NB4 (cell line): ENCODE data around the gene LBR.

Experiments used
- TF ChIP-seq, protein P1 (sequence below): IDR thresholded peaks from one replicate; pipeline ENCODE4 v1.5.1; 2012; ENCODE audit warnings: low read depth, low read length
- TF ChIP-seq, protein P2 (sequence below): IDR thresholded peaks from 2 replicates; pipeline ENCODE4 v1.6.1; 2011; ENCODE audit warnings: low read depth, low read length

DNA sequence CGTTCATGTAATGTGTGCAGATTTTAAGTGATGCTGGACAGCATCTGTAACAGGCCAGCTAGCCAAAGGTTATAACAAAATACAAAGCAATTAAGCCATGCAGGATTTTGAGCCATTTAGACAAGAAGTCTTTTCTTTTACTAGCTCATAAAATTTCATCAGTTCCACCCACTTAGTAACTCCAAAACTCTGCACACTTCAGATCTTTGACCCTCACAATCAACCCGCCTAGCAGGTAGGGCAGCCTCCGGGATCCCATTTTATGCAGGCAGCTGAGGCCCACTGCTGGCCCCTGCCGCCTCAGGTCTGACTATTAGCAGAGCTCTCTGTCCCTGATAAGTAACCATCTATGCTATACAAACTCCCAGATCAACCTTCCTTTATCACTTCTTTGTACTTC, 9.2 kb downstream of the LBR start:
- TF ChIP-seq, protein P1, sequence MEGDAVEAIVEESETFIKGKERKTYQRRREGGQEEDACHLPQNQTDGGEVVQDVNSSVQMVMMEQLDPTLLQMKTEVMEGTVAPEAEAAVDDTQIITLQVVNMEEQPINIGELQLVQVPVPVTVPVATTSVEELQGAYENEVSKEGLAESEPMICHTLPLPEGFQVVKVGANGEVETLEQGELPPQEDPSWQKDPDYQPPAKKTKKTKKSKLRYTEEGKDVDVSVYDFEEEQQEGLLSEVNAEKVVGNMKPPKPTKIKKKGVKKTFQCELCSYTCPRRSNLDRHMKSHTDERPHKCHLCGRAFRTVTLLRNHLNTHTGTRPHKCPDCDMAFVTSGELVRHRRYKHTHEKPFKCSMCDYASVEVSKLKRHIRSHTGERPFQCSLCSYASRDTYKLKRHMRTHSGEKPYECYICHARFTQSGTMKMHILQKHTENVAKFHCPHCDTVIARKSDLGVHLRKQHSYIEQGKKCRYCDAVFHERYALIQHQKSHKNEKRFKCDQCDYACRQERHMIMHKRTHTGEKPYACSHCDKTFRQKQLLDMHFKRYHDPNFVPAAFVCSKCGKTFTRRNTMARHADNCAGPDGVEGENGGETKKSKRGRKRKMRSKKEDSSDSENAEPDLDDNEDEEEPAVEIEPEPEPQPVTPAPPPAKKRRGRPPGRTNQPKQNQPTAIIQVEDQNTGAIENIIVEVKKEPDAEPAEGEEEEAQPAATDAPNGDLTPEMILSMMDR = no peak
- TF ChIP-seq, protein P2, sequence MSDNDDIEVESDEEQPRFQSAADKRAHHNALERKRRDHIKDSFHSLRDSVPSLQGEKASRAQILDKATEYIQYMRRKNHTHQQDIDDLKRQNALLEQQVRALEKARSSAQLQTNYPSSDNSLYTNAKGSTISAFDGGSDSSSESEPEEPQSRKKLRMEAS = no peak
